ENCODE data around the gene INSL3.

INSL3 gene

GRCh38 chr19:17843908-17844490 lies 22.7 kb upstream of the INSL3 start:
- no peak for DNase-seq

- no peak for DNase-seq
These were observed 22.0 kb upstream of the INSL3 start for GRCh38 chr19:17843292-17843827.

- no peak for DNase-seq
These were observed 21.5 kb upstream of the INSL3 start for GRCh38 chr19:17842663-17843291.

- peak; percentile 77 for DNase-seq
These were observed 20.7 kb upstream of the INSL3 start for GRCh38 chr19:17841810-17842662.

GRCh38 chr19:17841371-17841809 lies 20.1 kb upstream of the INSL3 start:
- no peak for DNase-seq

- DNase-seq = no peak
These were observed 18.7 kb upstream of the INSL3 start for GRCh38 chr19:17840019-17840418.

- DNase-seq = no peak
These were observed 16.7 kb upstream of the INSL3 start for GRCh38 chr19:17837972-17838371.

GRCh38 chr19:17836530-17836929 lies 15.2 kb upstream of the INSL3 start:
- DNase-seq = no peak

- DNase-seq = no peak
These were observed 14.1 kb upstream of the INSL3 start for GRCh38 chr19:17835182-17836006.

- DNase-seq = peak; percentile 39
These were observed 13.2 kb upstream of the INSL3 start for GRCh38 chr19:17834350-17835181.

GRCh38 chr19:17832443-17833208 lies 11.3 kb upstream of the INSL3 start:
- DNase-seq = no peak

GRCh38 chr19:17831419-17831888 lies 10.1 kb upstream of the INSL3 start:
- DNase-seq = no peak

- DNase-seq = peak; percentile 65
These were observed 9.5 kb upstream of the INSL3 start for GRCh38 chr19:17830567-17831418.

GRCh38 chr19:17829855-17830566 lies 8.7 kb upstream of the INSL3 start:
- no peak for DNase-seq

GRCh38 chr19:17826508-17827056 lies 5.3 kb upstream of the INSL3 start:
- DNase-seq = no peak

GRCh38 chr19:17824339-17824738 lies 3.0 kb upstream of the INSL3 start:
- no peak for DNase-seq

- no peak for DNase-seq
These were observed 3.5 kb downstream of the INSL3 start for GRCh38 chr19:17817668-17818363.

- DNase-seq = no peak
These were observed 9.2 kb downstream of the INSL3 start for GRCh38 chr19:17812099-17812498.
